Bone marrow (tissue), 2 donors: Measurements from ENCODE around the gene TGFBR3.

Experiments
- DNase-seq, 2 donors: peaks; one replicate each; lab custom pipeline; 2025; lab: John Stamatoyannopoulos, UW

The TGFBR3 gene

GRCh38 chr1:91777630-91778300, 108.2 kb downstream of the TGFBR3 start:
- no peak for DNase-seq

DNA sequence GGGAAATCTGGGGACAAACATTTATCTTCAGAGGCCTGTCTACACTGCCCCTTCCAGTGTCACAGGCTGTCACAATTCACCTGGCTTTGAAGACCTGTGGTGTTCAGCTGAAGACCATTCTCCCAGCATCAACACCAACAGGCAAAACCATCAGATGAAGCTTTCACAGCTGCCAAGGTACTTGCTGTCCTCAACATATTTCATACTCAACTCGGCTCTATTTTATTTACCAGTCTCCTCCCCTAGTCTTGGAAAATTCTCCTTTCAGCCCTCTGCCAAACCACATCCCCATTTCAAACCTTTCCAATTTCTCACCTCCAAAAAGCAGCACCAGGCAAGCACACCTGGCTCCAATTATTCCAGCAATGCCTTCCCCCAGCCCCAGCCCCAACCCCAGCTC, 108.8 kb downstream of the TGFBR3 start:
- no peak for DNase-seq

DNA sequence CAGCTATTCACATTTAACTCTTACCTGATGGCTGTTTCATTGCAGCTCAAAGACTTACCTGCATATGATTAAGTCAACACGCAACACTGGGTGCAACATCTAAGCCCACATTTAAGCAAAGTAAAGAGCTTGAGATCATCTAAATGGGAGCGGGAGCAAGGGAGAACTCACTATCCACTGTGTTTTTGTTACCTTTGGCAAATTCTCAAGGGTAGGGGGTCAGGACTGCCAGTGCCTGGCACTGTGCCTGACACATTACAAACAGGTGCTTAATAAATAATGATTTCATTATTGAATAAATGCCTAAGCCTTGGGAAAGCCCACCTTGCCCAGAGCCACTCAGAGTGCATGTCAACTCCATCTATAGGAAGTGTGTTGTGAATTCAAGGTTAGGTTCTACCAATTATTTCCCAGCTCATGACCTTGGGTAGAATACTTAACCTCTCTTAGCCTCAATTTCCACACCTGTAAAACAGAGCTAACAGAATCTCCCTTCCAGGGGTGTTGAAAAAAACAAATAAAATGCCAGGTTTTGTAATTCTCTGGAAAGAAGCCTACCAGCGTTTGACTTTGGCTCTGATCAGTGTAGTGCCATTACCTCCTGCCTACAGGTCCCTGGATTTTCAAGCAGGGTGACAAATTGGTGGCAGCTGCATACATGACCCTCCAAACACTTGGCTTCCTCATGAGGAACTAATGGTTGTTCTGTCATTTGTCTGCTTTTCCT, 109.7 kb downstream of the TGFBR3 start:
- no peak for DNase-seq

- no peak for DNase-seq
Measured at GRCh38 chr1:91775227-91775626, 110.7 kb downstream of the TGFBR3 start.

DNA sequence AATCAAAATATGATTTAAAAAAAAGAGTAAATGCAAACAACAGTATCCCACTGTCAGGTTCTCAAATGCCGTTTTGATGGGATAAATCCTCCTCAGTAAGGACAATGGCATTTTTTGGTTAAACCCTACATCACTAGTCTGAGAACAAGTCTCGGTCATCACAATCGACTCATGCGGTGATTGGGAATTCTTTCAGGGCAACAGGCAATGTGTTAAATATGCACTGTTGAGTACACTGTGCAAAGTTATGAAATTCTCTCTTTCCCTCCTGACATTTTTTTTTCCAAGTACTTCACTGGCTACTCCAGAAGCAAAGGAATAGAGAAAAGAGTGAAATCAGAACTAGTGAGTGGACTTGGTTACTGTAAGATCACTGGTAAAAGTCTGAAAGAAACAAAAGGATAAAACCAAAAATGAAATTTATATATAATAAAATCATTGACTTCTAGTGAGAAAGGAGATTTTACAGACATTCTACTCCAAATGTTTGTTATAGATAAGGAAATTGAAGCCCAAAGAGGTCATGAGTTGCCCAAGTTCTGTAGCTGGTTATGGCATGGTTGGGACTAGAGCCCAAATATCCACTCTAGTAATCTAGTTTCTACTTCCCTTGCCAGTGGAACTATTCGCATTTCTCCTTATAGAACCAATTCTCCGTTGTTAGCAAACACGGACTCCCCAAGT, 111.3 kb downstream of the TGFBR3 start:
- no peak for DNase-seq

DNA sequence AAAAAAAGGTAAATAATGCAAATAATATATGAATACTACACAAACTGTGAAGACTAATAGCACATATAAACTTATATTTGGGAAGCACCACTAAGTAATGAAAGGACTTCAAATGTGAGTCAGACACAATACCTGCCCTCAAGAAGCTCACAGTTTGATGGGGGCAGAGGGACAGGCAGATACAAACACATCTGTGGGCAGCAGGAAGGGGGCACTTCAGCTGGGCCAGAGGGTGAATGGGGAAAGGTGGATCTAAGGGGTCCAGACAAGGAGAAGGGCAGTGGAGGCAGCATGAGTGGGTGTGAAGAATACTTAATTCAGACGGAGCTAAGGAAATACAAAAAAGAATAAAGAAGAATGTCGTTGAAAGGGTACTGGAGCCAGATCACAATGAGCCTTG, 114.2 kb downstream of the TGFBR3 start:
- DNase-seq = no peak

DNA sequence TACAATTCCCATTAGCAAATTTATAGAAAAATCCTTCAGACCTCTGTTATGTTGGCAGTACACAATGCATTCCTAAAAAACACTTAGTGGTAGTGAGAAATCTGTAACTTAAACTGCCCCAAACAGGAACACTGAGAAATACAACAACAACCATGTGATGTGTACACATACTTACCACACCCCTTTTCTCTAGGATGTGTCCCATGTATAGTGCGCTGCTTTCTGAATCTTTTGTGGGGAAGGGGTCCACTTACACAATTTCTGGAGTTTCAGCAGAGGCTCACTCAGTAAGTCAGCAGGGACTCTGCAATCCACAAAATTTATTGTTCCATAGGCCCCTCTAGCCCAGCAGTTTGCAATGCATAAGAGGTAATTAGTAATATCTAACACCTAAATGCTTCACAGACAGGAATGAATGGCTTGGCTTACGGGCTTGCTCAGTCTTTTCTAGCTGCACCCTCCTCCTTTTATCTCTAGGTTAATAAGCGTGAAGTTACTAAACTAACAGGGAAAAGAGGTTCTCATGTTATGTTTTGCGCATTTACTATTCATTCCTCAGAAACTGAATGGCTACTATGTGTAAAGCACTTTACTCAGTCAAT, 115.2 kb downstream of the TGFBR3 start:
- no peak for DNase-seq

DNA sequence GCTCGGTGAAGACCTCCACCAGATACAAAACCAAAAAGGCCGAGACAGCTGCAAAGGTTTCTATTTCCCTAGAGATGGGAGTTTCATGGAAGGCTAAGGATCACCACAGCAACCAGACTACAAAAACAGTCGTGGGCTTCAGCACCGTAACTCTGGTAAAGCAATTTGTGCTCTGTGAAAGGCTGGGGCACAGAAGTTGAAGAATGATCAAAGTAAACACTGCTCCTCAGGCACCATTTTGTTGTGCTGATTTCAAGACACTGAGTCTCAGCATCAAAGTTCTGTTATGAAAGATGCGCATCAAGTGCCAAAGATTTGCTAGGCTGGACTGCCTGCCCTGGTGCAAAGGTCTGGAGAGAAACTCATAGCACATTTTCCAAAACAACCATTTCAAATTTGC, 116.2 kb downstream of the TGFBR3 start:
- no peak for DNase-seq

DNA sequence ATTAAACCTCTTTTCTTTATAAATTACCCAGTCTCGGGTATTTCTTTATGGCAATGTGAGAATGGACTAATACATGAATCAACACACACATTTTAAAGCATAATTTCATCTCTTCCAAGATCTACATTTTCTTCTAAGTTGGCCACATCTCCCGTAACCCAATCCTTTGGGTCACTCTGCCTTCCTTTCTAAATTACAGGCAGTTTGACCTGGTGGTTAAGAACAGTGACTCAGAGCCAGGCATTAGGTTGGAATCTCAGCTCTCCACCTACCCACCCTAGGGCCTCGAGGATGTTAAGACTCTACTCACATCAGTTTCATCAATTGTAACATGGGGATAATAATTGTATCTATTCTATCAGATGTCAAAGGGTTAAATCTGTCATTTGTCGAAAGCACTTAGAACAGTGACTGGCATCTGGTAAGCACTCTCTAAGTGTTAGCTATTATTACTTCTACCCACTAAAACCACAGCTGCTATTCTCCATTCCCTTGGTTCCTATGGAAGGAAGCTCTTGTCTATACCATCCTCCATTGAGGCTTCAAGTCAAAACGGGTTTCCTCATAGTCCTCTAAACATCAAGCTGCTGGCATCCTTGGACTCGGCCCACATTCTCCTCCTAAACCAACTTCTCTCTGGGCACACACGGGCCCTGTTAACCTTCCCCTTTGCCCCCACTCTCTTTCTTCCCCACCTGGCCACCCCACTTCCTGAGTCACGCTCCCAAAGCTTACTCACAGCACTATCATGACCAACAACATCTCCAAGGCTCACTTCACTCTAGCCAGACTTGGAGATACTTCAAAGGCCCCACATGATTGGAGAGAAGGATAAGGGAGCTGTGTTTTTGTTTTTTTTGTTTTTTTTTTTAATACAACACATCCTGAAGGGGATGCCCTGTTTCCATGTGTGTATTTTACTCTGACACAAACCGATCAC, 116.9 kb downstream of the TGFBR3 start:
- no peak for DNase-seq

DNA sequence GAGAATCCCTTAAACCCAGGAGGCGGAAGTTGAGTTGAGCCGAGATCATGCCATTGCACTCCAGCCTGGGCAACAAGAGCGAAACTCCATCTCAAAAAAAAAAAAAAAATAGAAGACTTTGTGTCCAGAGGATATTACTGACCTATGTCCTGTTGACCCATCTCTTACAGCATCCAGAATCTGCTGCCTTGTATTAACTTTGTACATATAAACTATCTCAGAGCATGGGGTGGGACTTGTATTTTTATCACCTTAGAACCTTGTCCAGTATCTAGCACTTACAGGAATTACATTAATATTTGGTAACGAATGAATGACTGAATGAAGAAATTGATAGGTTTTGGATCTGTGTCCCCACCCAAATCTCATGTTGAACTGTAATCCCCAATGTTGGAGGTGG, 117.8 kb downstream of the TGFBR3 start:
- no peak for DNase-seq

- no peak for DNase-seq
Measured at GRCh38 chr1:91766883-91767282, 119.1 kb downstream of the TGFBR3 start.

GRCh38 chr1:91765880-91766443, 120.0 kb downstream of the TGFBR3 start:
- DNase-seq = no peak

GRCh38 chr1:91765293-91765692, 120.7 kb downstream of the TGFBR3 start:
- no peak for DNase-seq

GRCh38 chr1:91764471-91765115, 121.4 kb downstream of the TGFBR3 start:
- no peak for DNase-seq

DNA sequence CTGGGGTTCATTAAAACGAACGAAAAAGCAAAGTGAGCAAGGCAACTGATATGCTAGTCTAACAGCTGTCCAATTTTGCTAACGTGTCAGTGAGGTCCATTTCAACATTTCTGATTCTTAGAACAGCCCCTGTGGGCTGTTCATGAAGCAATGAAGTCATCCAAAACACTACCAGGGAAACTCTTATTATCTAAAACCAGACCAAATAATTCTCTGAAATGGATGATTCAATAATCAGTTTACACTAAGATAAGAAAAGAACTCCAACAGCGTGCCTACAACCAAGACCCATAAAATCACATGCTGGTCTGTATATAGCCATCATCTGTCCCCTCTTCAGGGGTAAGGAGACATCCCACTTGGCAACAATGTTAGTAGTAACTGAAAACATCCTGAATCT, 122.7 kb downstream of the TGFBR3 start:
- no peak for DNase-seq

DNA sequence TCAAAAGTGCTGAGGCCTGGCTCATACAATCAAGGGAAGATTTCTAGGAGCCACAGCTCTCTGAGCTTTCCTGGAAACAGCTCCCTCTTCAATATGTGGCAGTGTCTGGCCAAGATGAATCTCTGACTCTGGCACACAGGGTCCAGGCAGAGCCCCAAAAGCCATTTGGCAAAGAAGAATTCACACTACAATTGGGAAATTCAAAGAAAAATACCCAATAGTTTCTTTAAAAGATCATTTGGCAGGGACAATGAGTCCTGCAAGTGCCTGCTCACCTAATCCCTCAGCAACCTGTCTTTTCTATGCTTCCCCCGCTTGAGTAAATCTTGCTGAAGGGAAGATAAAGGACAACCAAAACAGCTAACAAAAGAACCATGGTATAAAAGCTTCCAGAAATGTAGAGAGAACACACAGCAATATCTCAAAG, 124.6 kb downstream of the TGFBR3 start:
- no peak for DNase-seq

DNA sequence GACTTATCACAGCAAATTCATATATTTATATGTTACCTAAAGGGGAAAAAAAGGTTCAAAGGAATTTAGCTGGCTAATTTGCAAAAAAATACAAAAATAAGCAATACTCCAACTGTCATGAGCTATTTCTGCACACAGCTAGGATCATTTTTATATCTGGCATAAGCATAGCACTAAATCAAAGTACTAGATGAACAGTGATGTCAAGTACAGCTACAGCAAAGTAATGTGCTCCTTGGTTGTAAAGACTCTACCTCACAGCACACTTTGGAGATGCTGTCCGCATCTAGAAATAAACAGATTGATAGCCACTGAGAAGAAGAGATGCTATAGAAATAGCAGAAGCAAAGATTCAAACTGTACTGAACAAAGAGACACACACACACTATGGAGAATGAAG, 125.4 kb downstream of the TGFBR3 start:
- DNase-seq = no peak

DNA sequence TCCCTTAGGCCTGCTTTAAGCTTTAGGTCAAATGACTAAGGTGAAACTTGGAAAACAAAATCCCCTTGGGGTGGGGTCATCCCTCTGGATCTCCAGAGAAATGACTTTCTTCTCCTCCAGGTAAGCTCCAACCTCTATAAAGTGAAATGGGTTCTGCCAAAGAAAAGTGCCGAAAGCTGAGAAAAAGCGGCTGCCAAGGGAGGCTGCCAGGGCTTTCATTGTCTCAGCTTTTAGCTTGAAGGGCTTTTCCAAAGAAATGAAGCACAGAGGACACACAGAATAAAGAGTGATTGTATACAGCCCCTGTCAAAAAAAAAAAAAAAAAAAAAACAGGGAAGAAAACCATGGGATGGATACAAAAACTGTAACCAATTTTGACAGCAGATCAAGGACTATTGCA, 126.9 kb downstream of the TGFBR3 start:
- no peak for DNase-seq

DNA sequence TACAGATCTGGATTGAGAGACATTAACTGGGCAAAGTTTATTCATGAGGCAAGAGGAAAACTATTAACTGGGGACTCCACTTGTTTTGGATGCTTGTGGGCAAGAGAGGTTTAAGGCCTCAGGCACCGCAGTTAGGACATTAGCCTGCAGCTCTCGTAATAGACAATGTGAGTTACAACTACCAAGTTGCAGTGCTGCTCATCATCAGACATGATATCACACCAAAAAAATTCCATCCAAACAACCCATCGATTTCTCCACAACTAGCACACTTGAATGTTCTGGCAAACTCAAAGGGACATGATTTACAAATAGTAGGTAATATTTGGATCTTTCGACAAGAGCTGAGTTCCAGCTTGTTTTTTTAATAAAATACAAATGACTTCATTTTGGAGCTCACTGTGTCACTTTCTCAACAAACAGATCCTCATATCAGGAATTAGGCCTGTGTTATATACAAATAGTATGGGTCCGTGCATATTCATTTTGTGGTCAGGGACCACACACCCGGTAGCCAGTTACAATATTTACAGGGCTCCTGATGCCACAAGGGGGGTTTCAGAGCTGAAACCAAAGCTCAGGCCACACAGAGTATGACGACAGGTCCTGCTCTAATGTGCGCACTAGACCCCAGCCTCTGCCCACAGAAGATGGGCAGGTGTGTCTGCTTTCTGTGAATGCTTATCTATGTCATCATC, 128.0 kb downstream of the TGFBR3 start:
- DNase-seq = no peak

GRCh38 chr1:91755702-91756287, 130.2 kb downstream of the TGFBR3 start:
- DNase-seq = no peak
